ENCODE measurements around the gene GPR87. TPM values are rescaled to one million over a fixed set of nuclear protein-coding genes. Genes with fewer than 3 reads are reported as not detected.

GPR87 gene
- total RNA-seq, 5 donors from 2014 or later (not counting 1 experiment from before 2014, with no cell fraction given), result not detected

DNA sequence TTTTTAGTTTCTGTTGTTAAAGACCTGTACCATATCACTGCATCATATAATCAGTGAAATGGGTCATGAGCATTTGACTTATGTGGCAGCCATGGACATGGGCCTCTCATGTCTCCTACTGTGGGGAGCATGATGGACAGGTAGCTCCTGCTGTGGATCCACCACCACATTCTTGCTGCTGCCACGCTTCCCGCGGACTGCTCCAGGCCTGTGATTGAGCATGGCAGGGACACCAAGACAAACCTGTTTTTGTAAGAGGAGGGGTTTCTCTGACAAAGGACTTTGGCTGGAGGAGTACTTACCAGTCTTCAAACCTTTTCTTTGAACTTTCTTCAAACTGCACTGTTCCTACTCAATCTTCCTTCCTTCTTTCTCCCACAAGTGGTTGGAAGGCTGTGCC lies 20.4 kb downstream of the GPR87 start:
- no peak overlapping the region for H3K27ac ChIP-seq (ENCODE audit: low read length)
- no peaks in the 10 kb centered on the region for H3K36me3 Mint-ChIP-seq
- POLR2A ChIA-PET, result no interaction called here
- DNase-seq (no peak), ATAC-seq (replicated peaks in 1 of 4) (no peak)
- H3K27me3 ChIP-seq (replicated peaks in 1 of 2; ENCODE audit: control insufficient read depth in 2 of 2, extremely low read depth in 1 of 2, insufficient read depth in 2 of 2, low read length in 1 of 2), result no peaks in the 10 kb centered on the region
- WGBS (ENCODE audit: insufficient coverage), result no CpG with 5 or more reads among the region's 3 CpGs
- no peak overlapping the region for H3K4me3 ChIP-seq (ENCODE audit: control insufficient read depth in 1 of 2, extremely low read depth in 1 of 2, low read length in 1 of 2)
- H3K27ac Mint-ChIP-seq, result no peak overlapping the region
- no peak overlapping the region for H3K4me3 Mint-ChIP-seq
- H3K36me3 ChIP-seq (ENCODE audit: control insufficient read depth in 2 of 2, extremely low read depth in 1 of 2, insufficient read depth in 1 of 2, low read length in 1 of 2), result no peaks in the 10 kb centered on the region
- H3K4me1 Mint-ChIP-seq, result no peaks in the 10 kb centered on the region
- peaks cover 9 to 11% of the 10 kb centered on the region in 2 donors for H3K27me3 Mint-ChIP-seq
- no peaks in the 10 kb centered on the region for H3K9me3 ChIP-seq
- H3K9me3 Mint-ChIP-seq, result no peaks in the 10 kb centered on the region
- no peaks in the 10 kb centered on the region for H3K4me1 ChIP-seq (ENCODE audit: control insufficient read depth in 1 of 2, extremely low read depth in 1 of 2, insufficient read depth in 2 of 2, low read length in 2 of 2)
- CTCF ChIA-PET, result no interaction called here

DNA sequence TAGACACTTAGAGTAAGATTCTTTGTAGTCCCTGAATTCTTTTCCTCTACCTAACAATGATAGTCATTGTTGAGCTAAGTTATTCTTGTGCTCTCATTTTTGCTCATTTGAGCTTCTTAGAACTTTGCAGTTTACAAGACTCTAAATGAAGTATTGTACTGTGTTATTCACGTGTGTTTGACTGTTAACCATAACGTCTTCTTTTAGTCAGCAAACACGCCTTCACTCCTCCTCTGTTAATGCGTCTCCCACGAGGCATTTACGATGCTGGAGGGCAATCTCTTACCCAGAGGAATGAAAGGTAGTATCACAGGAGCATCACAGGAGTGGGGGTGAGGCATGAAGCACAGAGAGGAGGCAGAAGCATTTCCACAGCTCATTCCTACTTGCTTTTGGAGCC lies 23.5 kb downstream of the GPR87 start:
- Mint-ChIP-seq H3K9me3 (no peaks in the 10 kb centered on the region), H3K27ac (no peak overlapping the region), H3K4me1 (no peaks in the 10 kb centered on the region), H3K27me3 (peaks cover 0 to 4% of the 10 kb centered on the region in 2 donors), H3K36me3 (no peaks in the 10 kb centered on the region), H3K4me3 (no peak overlapping the region)
- Histone ChIP-seq H3K4me1 (ENCODE audit: control insufficient read depth in 1 of 2, extremely low read depth in 1 of 2, insufficient read depth in 2 of 2, low read length in 2 of 2) (no peaks in the 10 kb centered on the region), H3K27me3 (replicated peaks in 1 of 2; ENCODE audit: control insufficient read depth in 2 of 2, extremely low read depth in 1 of 2, insufficient read depth in 2 of 2, low read length in 1 of 2) (no peaks in the 10 kb centered on the region), H3K9me3 (no peaks in the 10 kb centered on the region), H3K27ac (ENCODE audit: low read length) (no peak overlapping the region), H3K36me3 (ENCODE audit: control insufficient read depth in 2 of 2, extremely low read depth in 1 of 2, insufficient read depth in 1 of 2, low read length in 1 of 2) (no peaks in the 10 kb centered on the region), H3K4me3 (ENCODE audit: control insufficient read depth in 1 of 2, extremely low read depth in 1 of 2, low read length in 1 of 2) (no peak overlapping the region)
- ATAC-seq (replicated peaks in 1 of 4) (no peak), DNase-seq (no peak)
- 60% methylated on average over 1 of the region's 6 CpGs for WGBS (ENCODE audit: insufficient coverage)
- ChIA-PET POLR2A (interaction anchor here (0.5 to 0.6 kb wide), 3 partner anchors 12 to 78 kb away, joined by 3 to 4 read pairs (median 3); no protein-coding TSS in a partner anchor), CTCF (interaction anchor here (0.6 to 1.8 kb wide), 6 partner anchors 9 to 1190 kb away, joined by 3 to 7 read pairs (median 4); no protein-coding TSS in a partner anchor)

DNA sequence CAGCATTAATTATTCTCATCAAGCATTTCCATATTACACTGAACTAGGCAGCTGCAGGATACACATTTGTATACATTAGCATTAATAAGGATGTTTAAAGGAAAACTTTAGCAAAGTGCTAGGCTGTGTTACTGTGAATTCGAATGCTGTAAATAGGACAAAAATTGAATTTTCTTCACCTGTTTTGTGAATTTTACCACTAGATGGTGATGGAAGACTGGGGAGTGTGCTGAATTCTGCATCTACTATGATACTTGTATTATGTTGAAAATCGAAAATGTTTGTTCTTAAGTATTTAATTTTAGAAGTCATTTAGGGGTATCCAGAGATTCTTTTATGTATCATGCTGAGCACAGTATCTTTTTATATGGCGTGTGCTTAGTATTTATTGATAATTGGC lies 25.9 kb downstream of the GPR87 start:
- H3K4me1 ChIP-seq (ENCODE audit: control insufficient read depth in 1 of 2, extremely low read depth in 1 of 2, insufficient read depth in 2 of 2, low read length in 2 of 2), result no peaks in the 10 kb centered on the region
- Mint-ChIP-seq H3K36me3 (no peaks in the 10 kb centered on the region), H3K27ac (no peak overlapping the region), H3K4me3 (no peak overlapping the region), H3K4me1 (no peaks in the 10 kb centered on the region), H3K9me3 (no peaks in the 10 kb centered on the region), H3K27me3 (peaks cover 0 to 4% of the 10 kb centered on the region in 2 donors)
- ChIA-PET CTCF (no interaction called here), POLR2A (no interaction called here)
- H3K36me3 ChIP-seq (ENCODE audit: control insufficient read depth in 2 of 2, extremely low read depth in 1 of 2, insufficient read depth in 1 of 2, low read length in 1 of 2), result no peaks in the 10 kb centered on the region
- DNase-seq (no peak), ATAC-seq (replicated peaks in 1 of 4) (no peak)
- no peak overlapping the region for H3K4me3 ChIP-seq (ENCODE audit: control insufficient read depth in 1 of 2, extremely low read depth in 1 of 2, low read length in 1 of 2)
- no peaks in the 10 kb centered on the region for H3K9me3 ChIP-seq
- H3K27ac ChIP-seq (ENCODE audit: low read length), result no peak overlapping the region
- H3K27me3 ChIP-seq (replicated peaks in 1 of 2; ENCODE audit: control insufficient read depth in 2 of 2, extremely low read depth in 1 of 2, insufficient read depth in 2 of 2, low read length in 1 of 2), result no peaks in the 10 kb centered on the region
- WGBS (ENCODE audit: insufficient coverage), result 57% methylated on average over 2 of the region's 3 CpGs

DNA sequence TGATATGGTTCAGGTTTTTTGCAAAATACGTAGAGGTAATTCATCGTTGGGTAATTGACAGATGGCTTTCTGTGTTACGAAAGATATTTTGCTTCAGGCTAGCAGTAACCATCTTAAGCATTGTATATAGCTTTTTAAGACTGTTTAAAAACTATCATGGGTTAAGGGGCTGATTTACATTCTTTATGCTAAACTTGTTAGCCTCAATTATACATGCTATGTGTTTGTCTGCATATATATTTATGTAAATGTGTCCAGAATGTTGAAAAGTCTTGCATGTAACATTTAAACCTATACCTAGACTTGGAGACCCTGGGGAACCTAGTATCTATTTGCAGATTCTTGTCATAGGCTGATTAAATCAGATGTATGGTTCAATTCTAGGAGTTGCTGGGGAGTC lies 27.2 kb downstream of the GPR87 start:
- POLR2A ChIA-PET, result no interaction called here

DNA sequence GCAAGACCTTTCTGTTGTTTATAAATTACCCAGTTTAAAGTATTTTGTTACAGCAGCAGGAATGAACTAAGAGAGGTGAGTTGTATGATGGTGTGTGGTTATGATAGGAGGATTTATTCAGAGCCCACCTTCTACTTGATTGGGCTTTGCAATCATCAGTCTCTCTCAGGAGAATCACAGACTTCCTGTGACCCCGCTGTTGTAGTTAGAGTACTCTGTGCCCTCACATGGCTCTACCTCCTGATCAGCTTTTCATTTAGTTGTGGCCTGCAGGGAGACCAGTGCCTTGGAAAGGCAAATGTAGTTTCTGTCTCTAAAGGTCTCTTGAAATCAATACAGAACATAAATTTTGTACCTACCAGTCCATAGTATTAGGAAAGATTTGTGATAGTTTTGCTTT lies 30.7 kb downstream of the GPR87 start:
- peaks cover 0 to 17% (median 16%) of the 10 kb centered on the region in 3 donors for H3K4me1 Mint-ChIP-seq
- no peaks in the 10 kb centered on the region for H3K27me3 Mint-ChIP-seq
- H3K27me3 ChIP-seq (replicated peaks in 1 of 2; ENCODE audit: control insufficient read depth in 2 of 2, extremely low read depth in 1 of 2, insufficient read depth in 2 of 2, low read length in 1 of 2), result no peaks in the 10 kb centered on the region
- no peak overlapping the region for H3K4me3 Mint-ChIP-seq
- H3K27ac ChIP-seq (ENCODE audit: low read length), result no peak overlapping the region
- WGBS (ENCODE audit: insufficient coverage), result no CpG with 5 or more reads among the region's 1 CpG
- no peak overlapping the region for H3K27ac Mint-ChIP-seq
- H3K4me3 ChIP-seq (ENCODE audit: control insufficient read depth in 1 of 2, extremely low read depth in 1 of 2, low read length in 1 of 2), result no peak overlapping the region
- H3K36me3 ChIP-seq (ENCODE audit: control insufficient read depth in 2 of 2, extremely low read depth in 1 of 2, insufficient read depth in 1 of 2, low read length in 1 of 2), result no peaks in the 10 kb centered on the region
- H3K9me3 Mint-ChIP-seq, result no peaks in the 10 kb centered on the region
- H3K9me3 ChIP-seq, result no peaks in the 10 kb centered on the region
- ATAC-seq (replicated peaks in 1 of 4) (no peak), DNase-seq (no peak)
- H3K36me3 Mint-ChIP-seq, result no peaks in the 10 kb centered on the region
- CTCF ChIA-PET, result interaction anchor here (0.6 to 2.9 kb wide), 6 partner anchors 57 to 1185 kb away, joined by 3 to 11 read pairs (median 5); no protein-coding TSS in a partner anchor
- peaks cover 0 to 11% of the 10 kb centered on the region in 2 experiments for H3K4me1 ChIP-seq (ENCODE audit: control insufficient read depth in 1 of 2, extremely low read depth in 1 of 2, insufficient read depth in 2 of 2, low read length in 2 of 2)
- POLR2A ChIA-PET, result no interaction called here

More for the DNA sequence above, 27.2 kb downstream of the GPR87 start:
- no peaks in the 10 kb centered on the region for H3K36me3 Mint-ChIP-seq
- no peaks in the 10 kb centered on the region for H3K9me3 Mint-ChIP-seq
- H3K36me3 ChIP-seq (ENCODE audit: control insufficient read depth in 2 of 2, extremely low read depth in 1 of 2, insufficient read depth in 1 of 2, low read length in 1 of 2), result no peaks in the 10 kb centered on the region
- no peak overlapping the region for H3K4me3 Mint-ChIP-seq
- no peaks in the 10 kb centered on the region for H3K27me3 ChIP-seq (replicated peaks in 1 of 2; ENCODE audit: control insufficient read depth in 2 of 2, extremely low read depth in 1 of 2, insufficient read depth in 2 of 2, low read length in 1 of 2)
- peaks cover 0 to under 1% (median 0%) of the 10 kb centered on the region in 3 donors for H3K4me1 Mint-ChIP-seq
- no peak overlapping the region for H3K27ac Mint-ChIP-seq
- DNase-seq, result no peak
- WGBS (ENCODE audit: insufficient coverage), result no CpG with 5 or more reads among the region's 3 CpGs
- no peak overlapping the region for H3K4me3 ChIP-seq (ENCODE audit: control insufficient read depth in 1 of 2, extremely low read depth in 1 of 2, low read length in 1 of 2)
- H3K27me3 Mint-ChIP-seq, result peaks cover 0 to 4% of the 10 kb centered on the region in 2 donors
- CTCF ChIA-PET, result interaction anchor here in 1 of 2 donors (0.6 to 0.9 kb wide), 4 partner anchors 91 to 615 kb away, joined by 3 to 4 read pairs (median 3); no protein-coding TSS in a partner anchor
- ATAC-seq (replicated peaks in 1 of 4), result no peak
- no peaks in the 10 kb centered on the region for H3K4me1 ChIP-seq (ENCODE audit: control insufficient read depth in 1 of 2, extremely low read depth in 1 of 2, insufficient read depth in 2 of 2, low read length in 2 of 2)
- H3K9me3 ChIP-seq, result no peaks in the 10 kb centered on the region
- no peak overlapping the region for H3K27ac ChIP-seq (ENCODE audit: low read length)

DNA sequence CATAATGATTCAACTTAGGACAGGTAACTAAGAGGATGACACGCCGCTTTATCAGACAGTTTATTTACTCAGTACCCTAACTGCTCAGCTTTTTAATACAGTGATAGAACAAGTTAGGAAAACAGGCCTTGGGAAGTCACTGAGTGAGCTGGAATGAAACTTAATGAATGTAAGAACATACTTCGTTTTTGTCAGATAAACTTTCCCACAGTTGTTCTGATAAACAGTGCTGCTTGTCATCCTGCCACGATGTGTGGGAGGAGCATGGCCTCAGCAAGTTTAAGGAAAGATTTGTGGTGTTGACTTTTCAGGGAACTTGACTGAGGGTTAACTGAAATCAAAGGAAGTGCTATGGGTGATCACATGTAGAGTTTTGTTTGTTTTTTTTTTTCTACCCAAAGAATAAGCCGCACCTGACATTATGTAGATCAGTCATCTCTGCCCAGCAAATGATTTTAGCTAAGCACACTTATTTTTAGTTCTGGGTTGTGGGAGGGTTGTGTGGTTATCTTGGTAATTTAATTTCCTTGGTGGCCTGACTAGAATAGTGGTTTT lies 32.6 kb downstream of the GPR87 start:
- Mint-ChIP-seq H3K9me3 (no peaks in the 10 kb centered on the region), H3K4me1 (peaks cover 3 to 23% (median 21%) of the 10 kb centered on the region in 3 donors), H3K27ac (peak overlapping the region; percentile 67 to 71), H3K27me3 (no peaks in the 10 kb centered on the region), H3K36me3 (no peaks in the 10 kb centered on the region), H3K4me3 (no peak overlapping the region)
- ATAC-seq (replicated peaks in 1 of 4), result peak in 2 of 4 experiments; percentile 30 to 31
- ChIA-PET POLR2A (interaction anchor here (0.6 kb wide), 2 partner anchors 22 to 1059 kb away, joined by 3 to 6 read pairs; no protein-coding TSS in a partner anchor), CTCF (interaction anchor here (0.5 to 2.1 kb wide), 10 partner anchors 9 to 121 kb away, joined by 3 to 12 read pairs (median 4); no protein-coding TSS in a partner anchor)
- no peak for DNase-seq
- H3K36me3 ChIP-seq (ENCODE audit: control insufficient read depth in 2 of 2, extremely low read depth in 1 of 2, insufficient read depth in 1 of 2, low read length in 1 of 2), result no peaks in the 10 kb centered on the region
- peaks cover 0 to 19% of the 10 kb centered on the region in 2 experiments for H3K4me1 ChIP-seq (ENCODE audit: control insufficient read depth in 1 of 2, extremely low read depth in 1 of 2, insufficient read depth in 2 of 2, low read length in 2 of 2)
- H3K9me3 ChIP-seq, result no peaks in the 10 kb centered on the region
- H3K27me3 ChIP-seq (replicated peaks in 1 of 2; ENCODE audit: control insufficient read depth in 2 of 2, extremely low read depth in 1 of 2, insufficient read depth in 2 of 2, low read length in 1 of 2), result no peaks in the 10 kb centered on the region
- no peak overlapping the region for H3K4me3 ChIP-seq (ENCODE audit: control insufficient read depth in 1 of 2, extremely low read depth in 1 of 2, low read length in 1 of 2)
- WGBS (ENCODE audit: insufficient coverage), result no CpG with 5 or more reads among the region's 5 CpGs
- H3K27ac ChIP-seq (ENCODE audit: low read length), result peak overlapping the region; percentile 4
